ENCODE results near the gene PMPCA.
"Not testable (repeated sequence)": the region's sequence is repeated elsewhere in the genome, so short reads cannot be mapped to it uniquely, and the experiment has no call there.

The PMPCA gene

DNA sequence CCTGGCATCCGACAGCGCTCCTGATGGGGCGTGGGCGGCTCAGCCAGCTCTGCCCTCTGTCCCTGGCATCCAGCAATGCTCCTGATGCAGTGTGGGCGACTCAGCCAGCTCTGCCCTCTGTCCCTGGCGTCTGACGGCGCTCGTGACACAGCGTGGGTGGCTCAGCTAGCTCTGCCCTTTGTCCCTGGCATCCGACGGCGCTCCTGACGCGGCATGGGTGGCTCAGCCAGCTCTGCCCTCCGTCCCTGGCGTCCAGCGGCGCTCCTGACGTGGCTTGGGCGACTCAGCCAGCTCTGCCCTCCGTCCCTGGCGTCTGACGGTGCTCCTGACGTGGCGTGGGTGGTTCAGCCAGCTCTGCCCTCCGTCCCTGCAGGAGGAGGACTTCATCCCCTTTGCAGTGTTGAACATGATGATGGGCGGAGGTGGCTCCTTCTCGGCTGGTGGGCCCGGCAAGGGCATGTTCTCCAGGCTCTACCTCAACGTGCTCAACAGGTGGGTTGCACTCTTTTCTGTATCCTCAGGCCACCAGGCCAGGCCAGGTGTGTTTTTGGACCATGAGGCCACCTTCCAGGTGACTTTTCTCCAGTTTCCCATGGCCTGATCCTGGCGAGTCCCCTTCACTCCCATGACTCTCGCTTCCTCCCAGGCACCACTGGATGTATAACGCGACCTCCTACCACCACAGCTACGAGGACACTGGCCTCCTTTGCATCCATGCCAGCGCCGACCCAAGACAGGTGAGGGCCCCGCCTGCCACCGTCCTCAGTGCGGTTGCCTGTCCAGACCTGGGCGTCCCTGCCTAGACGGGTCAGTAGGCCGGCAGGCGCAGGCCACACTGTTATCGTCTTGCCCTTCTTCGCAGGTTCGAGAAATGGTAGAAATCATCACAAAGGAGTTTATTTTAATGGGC is 8.0 kb downstream of the PMPCA start:
- no peak for DNase-seq

DNA sequence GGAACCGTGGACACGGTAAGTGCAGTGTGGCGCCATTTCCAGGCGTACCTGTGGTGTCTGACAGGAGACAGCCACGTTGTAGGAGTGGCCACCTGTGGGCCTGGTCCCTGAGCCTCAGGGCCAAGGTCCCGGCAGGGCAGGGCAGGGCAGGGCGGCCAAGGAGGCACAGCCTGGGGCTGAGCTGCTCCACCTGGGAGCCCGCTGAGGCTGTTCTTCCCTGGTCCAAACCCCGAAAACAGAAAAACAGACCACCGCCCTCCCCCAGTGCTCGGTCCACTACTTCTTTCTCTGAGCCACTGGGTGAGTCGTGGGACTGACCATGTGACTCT is 8.6 kb downstream of the PMPCA start:
- no peak for DNase-seq

DNA sequence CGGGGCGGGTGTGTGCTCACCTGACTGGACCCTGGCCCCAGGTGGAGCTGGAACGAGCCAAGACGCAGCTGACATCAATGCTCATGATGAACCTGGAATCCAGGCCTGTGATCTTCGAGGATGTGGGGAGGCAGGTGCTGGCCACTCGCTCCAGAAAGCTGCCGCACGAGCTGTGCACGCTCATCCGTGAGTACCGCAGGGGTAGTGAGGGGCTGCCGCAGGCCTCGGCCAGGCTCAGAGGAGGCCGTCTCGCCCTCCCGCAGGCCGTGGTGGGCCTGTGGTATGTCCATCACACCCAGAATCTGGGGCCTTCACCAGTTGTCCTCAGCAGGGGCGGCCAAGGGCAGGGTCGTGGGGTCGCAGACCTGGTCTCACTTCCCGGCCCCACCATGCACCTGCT is 11.3 kb downstream of the PMPCA start:
- no peak for DNase-seq

DNA sequence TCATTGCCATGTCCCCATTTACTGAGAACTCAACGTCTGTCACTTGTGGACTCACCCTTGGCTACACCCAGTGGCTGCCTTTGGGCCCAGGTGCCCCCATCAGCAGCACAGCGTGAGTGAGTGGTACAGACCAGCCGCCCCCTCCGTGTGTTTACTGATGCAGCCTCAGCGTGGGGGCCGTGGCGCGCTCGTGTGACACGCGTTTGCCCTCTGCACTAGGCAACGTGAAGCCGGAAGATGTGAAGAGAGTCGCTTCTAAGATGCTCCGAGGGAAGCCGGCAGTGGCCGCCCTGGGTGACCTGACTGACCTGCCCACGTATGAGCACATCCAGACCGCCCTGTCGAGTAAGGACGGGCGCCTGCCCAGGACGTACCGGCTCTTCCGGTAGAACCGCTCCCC is 12.4 kb downstream of the PMPCA start:
- no peak for DNase-seq

DNA sequence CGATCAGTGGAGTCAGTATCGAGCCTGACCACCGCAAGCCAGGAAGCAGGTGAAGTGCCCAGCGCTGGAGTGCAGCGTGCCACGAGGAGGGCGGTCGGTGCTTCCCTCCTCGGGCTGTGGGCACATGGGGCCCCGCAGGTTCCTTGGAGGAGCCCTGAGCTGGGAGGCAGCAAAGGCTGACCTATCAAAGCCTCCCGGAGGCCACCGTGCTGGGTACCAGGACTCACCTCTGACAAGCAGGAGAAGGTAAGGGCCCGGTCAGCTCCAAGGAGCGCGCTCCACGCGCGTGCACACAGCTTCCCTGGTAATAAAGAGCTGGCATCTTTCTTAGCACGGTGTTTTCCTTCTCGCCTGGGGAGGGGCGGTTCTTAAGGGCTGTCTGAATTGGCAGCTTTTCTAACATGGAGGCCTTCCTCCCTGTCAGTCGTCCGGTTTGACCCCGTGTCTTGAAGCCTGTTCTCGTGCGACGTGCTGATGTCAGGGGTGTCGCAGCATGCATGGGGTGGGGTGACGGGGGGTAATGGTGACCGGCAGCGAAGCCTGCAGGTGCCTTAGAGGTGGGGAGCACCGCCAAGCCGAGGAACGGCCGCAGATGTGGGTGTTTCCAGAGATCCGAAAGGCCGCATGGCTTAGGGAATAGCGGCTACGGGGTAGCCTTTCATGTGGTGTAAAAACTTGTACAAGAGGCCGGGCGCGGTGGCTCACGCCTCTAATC is 13.1 kb downstream of the PMPCA start:
- DNase-seq: no peak

DNA sequence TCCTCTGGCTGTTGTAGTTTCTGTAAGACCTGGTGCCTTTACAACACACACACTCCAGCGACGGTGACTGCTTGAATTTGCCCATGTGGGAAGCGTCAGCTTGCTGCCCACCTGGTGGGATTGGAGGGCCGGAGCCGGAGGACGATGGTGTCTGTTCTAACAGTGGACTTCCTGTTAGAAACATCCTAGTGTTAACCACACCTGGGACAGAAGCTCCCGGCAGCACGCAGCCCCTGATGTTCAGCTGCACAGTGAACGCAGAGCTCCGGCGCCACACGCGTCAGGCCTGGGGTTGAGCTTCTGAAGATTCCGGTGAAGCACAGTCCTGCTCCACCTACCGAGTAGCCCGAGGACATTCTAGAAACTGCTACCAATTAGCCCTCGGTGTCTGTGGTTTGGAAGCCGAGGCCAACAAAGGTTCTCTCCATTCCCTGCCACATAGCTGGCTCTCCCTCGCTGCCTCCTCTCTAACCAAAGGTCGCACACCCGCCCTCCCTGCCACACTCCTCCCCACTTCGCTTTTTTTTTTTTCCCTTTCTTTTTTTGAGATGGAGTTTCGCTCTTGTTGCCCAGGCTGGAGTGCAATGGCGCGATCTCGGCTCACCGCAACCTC is 14.4 kb downstream of the PMPCA start:
- no peak for DNase-seq

DNA sequence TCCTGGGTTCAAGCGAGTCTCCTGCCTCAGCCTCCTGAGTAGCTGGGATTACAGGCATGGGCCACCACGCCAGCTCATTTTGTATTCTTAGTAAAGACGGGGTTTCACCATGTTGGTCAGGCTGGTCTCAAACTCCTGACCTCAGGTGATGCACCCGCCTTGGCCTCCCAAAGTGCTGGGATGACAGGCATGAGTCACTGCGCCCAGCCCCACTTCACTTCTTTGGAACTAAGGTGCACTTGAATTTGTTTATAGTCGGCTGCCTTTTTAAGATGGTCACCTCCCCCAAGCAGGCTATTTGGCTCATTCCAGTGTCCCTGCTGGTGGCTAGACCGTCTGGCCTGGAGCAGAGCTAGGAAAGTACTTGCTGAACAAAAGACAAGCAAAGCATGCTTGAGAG is 14.9 kb downstream of the PMPCA start:
- not testable (repeated sequence) for DNase-seq

DNA sequence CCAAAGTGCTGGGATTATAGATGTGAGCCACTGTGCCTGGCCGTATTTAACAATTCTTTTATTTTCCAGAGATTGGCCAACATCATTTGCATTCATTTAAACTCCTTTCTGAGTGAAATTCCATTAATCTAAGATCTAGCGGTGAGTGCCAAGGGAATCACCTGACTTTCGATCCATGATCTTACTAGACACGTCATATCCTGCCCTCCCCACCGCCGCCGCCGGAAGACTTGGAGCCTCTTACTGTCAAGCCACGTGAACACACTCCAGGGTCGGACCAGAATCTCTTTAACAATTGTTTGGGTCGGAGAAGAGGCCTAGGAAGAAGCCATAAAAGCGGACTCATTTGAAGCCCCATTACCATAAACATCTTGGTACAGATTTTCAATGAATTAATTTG is 16.3 kb downstream of the PMPCA start:
- no peak for DNase-seq

DNA sequence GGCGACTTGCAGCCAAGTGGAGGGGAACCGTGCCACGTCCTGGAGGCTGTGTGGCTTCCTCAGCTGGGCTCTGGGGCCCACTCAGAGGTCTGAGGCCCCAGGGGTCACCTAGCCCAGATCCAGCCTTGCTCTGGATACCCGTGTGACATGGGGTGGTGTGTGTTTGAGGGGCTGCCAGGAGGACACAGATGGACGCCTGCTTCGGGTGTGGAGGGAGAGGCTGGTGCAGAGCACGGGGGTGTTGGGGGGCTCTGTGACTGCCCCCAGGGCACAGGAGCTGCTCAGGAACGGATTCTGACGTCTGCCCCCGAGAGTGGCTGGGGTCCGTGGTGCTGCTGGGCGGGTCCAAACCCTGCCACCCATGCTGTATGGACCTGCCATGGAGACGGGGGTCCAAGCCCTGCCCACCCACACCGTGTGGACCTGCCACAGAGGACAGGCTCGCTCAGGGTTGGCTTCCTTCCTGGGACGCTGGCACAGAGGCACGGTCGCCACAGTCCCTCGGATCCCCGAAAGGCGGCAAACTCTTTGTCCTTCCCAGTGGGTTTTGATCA is 18.7 kb downstream of the PMPCA start:
- DNase-seq: no peak

DNA sequence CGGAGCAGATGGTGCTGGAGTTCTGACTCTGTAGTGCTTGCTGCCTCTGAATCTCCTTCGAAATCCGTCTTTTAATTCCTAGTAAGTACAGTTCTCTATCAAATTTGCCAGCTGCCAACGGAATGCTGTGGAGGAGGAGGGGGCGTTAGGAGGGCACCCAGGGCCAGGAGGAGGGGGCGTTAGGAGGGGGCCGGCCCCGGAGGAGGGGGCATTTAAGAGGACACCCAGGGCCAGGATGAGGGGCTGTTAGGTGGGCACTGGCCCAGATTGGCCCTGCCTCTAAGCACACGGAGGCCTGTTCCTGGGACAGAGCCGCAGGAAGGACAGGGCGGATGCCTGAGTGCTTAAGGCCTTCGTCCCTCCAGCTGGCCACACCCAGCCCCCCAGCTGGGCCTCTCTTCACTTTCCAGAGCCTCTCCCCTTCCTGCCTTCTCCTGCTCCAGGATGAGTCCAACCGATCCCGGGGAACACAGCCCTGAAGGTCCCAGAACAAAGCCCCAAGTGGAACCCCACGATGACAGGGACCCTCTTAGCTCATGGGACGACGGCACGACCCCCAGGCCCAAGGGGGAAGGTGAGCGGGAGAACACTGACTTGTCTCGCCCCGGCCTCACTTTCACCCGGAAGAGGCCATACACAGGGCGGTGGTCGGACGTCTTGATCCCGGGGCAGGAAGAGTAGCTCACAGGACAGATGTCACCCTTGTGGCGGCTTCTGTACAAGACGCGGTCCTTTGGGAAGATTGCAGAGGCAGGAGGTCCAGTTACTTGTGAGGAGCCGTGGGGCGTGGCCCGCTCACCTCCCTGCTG is 19.4 kb downstream of the PMPCA start:
- DNase-seq: no peak

DNA sequence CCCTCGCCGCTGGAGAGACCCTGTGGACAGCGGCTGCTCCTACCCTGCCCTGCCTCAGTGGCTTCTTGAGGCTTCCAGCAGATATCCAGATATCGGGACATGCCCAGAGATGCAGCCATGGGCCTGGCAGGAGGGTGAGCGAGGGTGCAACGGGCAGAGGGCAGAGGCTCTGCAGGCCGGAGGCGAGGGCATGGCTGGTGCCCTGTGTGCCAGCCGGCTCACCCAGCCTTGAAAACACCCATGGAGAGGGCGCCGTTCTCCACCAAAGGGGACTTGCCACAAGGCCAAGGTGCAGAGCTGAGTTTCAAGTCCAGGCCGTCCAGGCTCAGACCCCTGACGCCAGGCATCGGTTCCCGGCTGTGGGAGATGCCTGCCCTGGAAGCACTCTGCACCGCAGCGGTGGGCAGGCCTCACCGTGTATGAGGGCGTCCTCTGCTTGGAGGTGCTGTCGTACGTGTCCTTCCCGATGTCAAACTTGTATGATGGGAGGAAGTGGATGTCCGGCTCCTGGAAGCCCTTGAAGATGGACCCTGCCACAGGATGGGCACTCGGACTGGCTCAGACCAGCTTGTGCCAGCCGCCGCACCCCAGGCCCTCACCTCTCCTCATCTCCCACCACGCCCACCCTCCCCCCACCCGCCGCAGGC is 20.3 kb downstream of the PMPCA start:
- no peak for DNase-seq

DNA sequence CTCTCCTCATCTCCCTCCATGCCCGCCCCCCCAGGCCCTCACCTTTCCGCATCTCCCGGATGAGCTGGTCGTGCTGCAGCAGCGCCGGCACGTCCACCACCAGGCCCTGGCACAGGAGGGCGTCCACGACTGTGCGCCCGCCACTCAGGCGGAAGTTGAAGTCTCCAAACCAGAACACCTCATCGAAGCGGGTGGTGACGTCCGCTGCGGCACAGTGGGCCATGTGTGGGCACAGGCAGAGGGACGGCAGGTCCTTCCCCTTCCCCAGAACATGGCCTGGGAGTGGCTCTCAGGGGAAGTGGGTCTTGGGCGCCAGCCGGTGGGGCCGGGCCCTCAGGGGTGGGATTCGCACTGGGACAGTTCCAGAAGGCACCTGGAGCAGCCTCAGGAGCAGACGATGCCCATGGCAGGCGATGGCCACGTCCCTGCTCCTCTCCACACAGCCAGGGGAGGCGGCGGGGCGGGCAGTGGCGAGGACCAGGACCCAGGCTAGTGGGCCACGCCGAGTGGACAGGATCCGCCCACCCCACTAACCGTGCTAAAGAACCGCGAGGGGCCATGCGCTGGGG is 21.4 kb downstream of the PMPCA start:
- no peak for DNase-seq

DNA sequence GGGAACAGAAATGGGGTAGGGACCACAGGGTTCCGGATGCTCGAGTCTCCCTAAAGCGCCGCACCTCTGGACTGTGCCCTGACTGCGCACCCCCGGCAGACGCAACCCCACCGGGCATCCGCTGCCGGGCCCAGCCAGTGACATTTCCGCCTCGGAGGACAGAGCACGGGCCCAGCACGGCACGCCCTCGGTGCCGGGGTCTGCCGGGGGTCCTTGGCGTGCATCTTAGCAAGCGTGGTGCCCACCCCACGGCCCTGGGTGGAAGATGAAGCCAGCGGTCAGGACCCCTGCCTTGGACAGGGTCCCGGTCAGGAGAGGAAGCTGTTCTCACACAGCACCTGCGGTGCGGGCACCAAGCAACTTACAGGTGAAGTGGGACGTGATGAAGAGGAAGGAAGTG is 22.1 kb downstream of the PMPCA start:
- no peak for DNase-seq

DNA sequence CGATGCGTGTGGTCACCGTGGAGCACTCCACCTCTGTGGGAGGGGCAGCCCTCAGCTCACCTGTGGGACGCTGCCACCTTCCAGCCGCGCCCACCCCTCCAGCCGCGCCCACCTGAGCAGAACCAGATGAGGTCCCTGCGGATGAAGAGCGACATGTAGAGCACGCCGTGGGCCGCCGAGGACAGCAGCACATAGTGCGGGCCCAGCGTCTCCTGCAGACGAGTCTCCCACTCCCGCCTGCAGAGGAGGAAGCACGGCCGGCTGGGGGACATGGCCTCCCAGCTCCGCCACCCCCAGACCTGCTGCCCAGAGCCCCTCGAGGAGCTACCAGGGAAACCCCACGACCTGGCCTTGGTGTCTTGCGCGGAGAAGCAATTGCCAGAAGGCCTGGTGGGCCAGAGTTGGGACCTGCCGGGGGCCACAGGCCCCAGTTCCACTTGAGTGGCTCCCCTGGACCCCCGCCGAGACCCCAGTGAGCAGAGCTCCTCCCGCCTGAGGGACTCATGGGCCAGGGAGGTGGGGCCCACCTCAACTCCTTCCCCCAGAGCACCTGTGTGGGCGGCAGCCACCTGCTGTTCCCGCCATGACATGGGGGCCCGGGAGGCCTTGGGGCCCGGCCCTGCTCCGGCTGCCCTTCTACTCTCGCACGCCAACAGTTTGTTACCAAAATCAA is 22.7 kb downstream of the PMPCA start:
- DNase-seq: no peak

DNA sequence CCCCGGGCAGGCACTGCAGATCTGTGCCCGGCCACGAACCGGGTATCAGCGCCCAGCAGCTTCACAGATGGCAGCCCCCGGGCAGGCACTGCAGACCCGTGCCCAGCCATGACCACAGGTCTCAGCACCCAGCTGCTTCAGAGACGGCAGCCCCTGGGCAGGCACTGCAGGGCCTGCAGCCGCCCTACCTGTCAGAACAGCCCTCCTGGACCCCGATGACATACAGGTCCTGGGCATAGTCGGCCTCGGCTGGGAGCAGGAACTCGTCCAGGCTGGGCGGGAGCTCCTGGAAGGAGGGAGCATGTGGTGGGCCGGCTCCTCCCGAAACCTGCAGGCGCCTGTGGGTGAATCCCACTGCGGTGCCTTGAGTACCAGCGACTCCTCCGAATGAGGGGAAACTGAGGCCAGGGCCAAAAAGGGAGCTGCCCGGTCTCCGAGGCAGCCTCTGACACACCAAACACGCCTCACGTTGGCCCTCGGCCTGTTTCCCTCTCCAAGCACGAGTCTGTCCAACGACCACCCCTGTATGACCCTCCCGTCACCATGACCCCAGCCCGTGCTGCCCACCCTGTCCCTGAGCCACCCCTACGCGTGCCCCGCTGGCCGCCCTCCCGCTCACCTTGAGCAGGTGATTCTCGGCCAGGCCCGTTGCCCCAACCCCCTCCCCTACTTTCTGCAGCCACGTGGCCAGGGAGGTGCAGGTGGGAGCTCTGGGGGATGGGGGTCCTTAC is 23.6 kb downstream of the PMPCA start:
- DNase-seq: no peak

DNA sequence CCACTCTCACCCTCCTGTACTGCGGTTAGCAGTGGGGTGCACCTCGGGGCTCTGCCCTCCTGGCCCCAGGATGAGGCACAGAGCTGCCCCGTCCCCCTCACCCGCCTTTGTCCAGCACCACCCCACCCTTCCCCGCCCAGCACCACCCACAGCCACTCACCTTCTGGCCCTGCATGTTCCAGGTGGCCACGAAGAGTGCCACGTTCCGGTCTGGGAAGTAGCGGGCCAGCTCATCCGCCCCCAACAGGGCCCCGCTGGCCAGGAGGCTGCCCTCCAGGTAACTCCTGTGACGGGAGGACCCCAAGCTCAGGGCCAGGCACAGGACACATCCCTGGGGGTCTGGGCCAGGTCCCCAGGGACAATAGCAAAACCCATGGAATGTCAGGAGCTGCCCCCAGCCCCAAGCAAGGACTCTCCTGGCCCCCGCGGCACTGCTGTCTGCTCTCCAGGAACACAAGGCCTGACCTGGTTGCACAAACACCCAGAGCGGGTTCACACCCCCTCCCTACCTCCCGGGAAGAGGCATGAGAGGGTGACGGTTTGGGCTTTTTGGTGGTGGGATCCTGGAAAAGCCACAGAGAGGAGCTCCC is 24.2 kb downstream of the PMPCA start:
- DNase-seq: no peak

DNA sequence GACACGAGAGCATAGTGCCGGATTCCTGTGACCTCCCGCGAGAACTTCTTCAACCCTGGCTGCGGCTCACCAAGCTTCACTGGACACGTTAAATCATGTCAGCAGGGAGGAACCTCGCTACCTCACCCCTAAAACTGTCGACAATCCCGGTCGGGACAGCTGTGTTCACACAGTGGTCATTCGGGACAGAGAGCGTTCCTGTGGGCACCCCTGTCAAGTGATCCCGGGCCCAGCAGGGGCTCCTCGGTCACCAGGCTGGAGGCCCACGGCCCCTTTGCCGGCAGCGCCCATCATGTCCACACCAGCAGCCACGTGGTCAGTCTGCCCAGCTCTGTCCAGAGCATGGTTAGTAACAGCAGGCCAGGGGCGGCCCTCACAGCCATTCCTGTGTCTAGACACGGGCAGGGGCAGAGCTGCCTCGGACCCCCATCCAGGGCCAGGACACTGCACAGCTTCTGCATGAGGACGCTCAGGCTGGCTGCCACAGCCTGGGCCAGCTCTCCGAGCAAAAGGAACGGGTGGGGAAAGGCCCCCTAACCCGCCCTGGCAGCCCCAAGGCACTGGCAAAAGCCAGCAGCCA is 25.7 kb downstream of the PMPCA start:
- DNase-seq: no peak

DNA sequence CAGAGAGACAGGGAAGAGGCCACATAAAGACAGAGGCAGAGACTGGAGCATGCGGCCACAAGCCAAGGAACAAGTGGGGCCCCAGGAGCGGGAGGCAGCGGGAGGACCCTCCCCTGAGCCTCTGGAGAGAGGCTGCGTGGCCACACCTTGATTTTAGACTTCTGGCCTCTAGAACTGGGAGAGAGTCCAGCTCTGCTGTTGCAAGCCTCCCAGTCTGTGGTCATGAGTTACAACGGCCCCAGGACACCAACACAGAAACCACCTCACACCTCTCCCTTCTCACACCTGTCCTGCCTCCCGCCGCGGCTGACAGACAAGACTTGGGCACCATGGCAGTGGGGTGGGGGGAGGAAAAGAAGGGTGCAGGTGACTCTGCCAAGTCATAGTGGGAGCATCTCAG is 27.0 kb downstream of the PMPCA start:
- DNase-seq: peak; percentile 21

DNA sequence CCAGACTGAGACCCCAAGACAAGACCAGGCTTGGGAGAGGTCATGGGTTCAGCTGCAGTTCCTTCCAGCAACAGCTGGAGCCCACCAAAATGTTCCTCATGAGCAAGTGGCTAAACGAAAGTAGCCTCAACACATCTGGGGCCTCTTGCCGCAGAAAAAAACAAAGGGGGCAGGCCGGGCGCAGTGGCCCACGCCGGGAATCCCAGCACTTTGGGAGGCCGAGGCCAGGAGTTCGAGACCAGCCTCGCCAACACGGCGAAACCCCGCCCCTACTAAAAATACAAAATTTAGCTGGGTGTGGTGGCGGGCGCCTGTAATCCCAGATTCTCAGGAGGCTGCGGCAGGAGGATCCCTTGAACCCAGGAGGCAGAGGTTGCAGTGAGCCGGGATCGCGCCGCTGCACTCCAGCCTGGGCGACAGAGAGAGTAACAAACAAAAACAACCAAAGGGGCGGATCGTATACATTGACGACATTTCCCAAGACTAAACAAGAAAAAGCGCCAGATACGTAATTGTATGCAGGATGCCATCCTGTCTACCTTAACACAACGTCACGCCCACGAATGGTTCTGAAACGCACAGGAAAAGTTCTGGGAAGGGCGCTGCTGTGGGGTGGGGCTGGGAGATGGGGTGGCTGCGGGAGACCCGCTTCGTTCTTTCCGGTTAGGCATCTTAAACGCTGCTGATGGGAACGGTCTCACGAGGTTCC is 27.5 kb downstream of the PMPCA start:
- DNase-seq: no peak
